Smooth muscle cell (in vitro differentiated cells): ENCODE measurements around the gene CASP12. TPM values are rescaled to one million over a fixed set of nuclear protein-coding genes. Genes with fewer than 3 reads are reported as not detected.
A peak's percentile ranks its signal among the peaks of the same experiment; 100 is the strongest.

Experiments used
- DNase-seq: peaks from one replicate; lab custom pipeline; 2025; ENCODE audit not compliant: unreplicated experiment; lab: John Stamatoyannopoulos, UW
- H2AFZ ChIP-seq: fragments of 200-600 bp; sonication (generic); 2 replicates; pipeline ENCODE4 v1.6.0; 2016; ENCODE audit warnings: antibody characterized with exemption, low read depth, mild to moderate bottlenecking
- H3F3A ChIP-seq: fragments of 200-600 bp; sonication (generic); 2 replicates; pipeline ENCODE4 v1.6.0; 2017; ENCODE audit warnings: antibody characterized with exemption, low read depth
- H3K27ac ChIP-seq: fragments of 200-600 bp; sonication (generic); 2 replicates; pipeline ENCODE4 v1.5.1; 2016; ENCODE audit warnings: low read depth, mild to moderate bottlenecking
- H3K27me3 ChIP-seq: fragments of 200-600 bp; sonication (generic); 2 replicates; pipeline ENCODE4 v1.6.1; 2016; ENCODE audit warnings: low read depth, mild to moderate bottlenecking
- H3K36me3 ChIP-seq: fragments of 200-600 bp; sonication (generic); 2 replicates; pipeline ENCODE4 v1.5.1; 2016; ENCODE audit warnings: low read depth
- H3K4me1 ChIP-seq: fragments of 200-600 bp; sonication (generic); 2 replicates; pipeline ENCODE4 v1.5.1; 2016; ENCODE audit warnings: low read depth
- H3K4me2 ChIP-seq: fragments of 200-600 bp; sonication (generic); 2 replicates; pipeline ENCODE4 v1.6.0; 2016; ENCODE audit warnings: mild to moderate bottlenecking
- H3K4me3 ChIP-seq: fragments of 200-600 bp; sonication (generic); 2 replicates; pipeline ENCODE4 v1.5.1; 2016; ENCODE audit warnings: mild to moderate bottlenecking
- H3K79me2 ChIP-seq: fragments of 200-600 bp; sonication (generic); 2 replicates; pipeline ENCODE4 v1.6.0; 2016; ENCODE audit warnings: low read depth, mild to moderate bottlenecking
- H3K9ac ChIP-seq: fragments of 200-600 bp; sonication (generic); 2 replicates; pipeline ENCODE4 v1.6.0; 2016; ENCODE audit warnings: low read depth
- H3K9me3 ChIP-seq: fragments of 200-600 bp; sonication (generic); replicated peaks from 2 replicates; pipeline ENCODE4 v1.5.1; 2016; ENCODE audit warnings: low read depth
- H4K20me1 ChIP-seq: fragments of 200-600 bp; sonication (generic); 2 replicates; pipeline ENCODE4 v1.6.0; 2016; ENCODE audit warnings: low read depth
- WGBS: methylation state at CpG from one replicate; pipeline ENCODE4 v1.1.7; 2016; ENCODE audit warnings: low lambda C conversion rate; 5-methylcytosine and 5-hydroxymethylcytosine counted together
- polyA plus RNA-seq: library from polyadenylated mRNA; unstranded; fragments of >200 nt; fragmentation: Nextera tagmentation; extraction: Ambion mirVana; gene quantifications from 2 replicates; pipeline ENCODE4 v1.2.1, GENCODE V29; 2016
- total RNA-seq: library from RNA; depleted of rRNA; stranded (reverse); fragments of >200 nt; gene quantifications from 2 replicates; pipeline ENCODE4 v1.2.3, GENCODE V29; 2014
- TF ChIP-seq, protein P1 (sequence below): fragments of 200-600 bp; sonication (generic); IDR thresholded peaks from 2 replicates; pipeline ENCODE4 v1.5.1; 2017; ENCODE audit warnings: borderline replicate concordance, mild to moderate bottlenecking, antibody characterized with exemption; ENCODE audit not compliant: insufficient read depth, poor library complexity, severe bottlenecking

The CASP12 gene
- total and polyA plus RNA-seq, 2 experiments from 2014 or later: 0.23 TPM; not detected in 1

- H3K4me2 ChIP-seq: no peak overlapping the region
- no peaks in the 10 kb centered on the region for H3K4me1 ChIP-seq
- H2AFZ ChIP-seq: no peak overlapping the region
- WGBS: 95% methylated on average over 6 of the region's 6 CpGs
- no peak overlapping the region for H3K27ac ChIP-seq
- TF ChIP-seq, protein P1, sequence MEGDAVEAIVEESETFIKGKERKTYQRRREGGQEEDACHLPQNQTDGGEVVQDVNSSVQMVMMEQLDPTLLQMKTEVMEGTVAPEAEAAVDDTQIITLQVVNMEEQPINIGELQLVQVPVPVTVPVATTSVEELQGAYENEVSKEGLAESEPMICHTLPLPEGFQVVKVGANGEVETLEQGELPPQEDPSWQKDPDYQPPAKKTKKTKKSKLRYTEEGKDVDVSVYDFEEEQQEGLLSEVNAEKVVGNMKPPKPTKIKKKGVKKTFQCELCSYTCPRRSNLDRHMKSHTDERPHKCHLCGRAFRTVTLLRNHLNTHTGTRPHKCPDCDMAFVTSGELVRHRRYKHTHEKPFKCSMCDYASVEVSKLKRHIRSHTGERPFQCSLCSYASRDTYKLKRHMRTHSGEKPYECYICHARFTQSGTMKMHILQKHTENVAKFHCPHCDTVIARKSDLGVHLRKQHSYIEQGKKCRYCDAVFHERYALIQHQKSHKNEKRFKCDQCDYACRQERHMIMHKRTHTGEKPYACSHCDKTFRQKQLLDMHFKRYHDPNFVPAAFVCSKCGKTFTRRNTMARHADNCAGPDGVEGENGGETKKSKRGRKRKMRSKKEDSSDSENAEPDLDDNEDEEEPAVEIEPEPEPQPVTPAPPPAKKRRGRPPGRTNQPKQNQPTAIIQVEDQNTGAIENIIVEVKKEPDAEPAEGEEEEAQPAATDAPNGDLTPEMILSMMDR: no peak
- H3K36me3 ChIP-seq: peaks cover 7% of the 10 kb centered on the region
- no peaks in the 10 kb centered on the region for H3F3A ChIP-seq
- H3K27me3 ChIP-seq: no peaks in the 10 kb centered on the region
- H4K20me1 ChIP-seq: no peaks in the 10 kb centered on the region
- no peak for DNase-seq
- H3K4me3 ChIP-seq: no peak overlapping the region
- no peaks in the 10 kb centered on the region for H3K79me2 ChIP-seq
- H3K9ac ChIP-seq: no peak overlapping the region
- H3K9me3 ChIP-seq: no peaks in the 10 kb centered on the region
These were observed 27.6 kb upstream of the CASP12 start for GRCh38 chr11:104925850-104926249.

GRCh38 chr11:104918113-104918824 lies 20.0 kb upstream of the CASP12 start:
- Histone ChIP-seq H3K36me3 (no peaks in the 10 kb centered on the region), H4K20me1 (no peaks in the 10 kb centered on the region), H3K27me3 (no peaks in the 10 kb centered on the region), H3K27ac (no peak overlapping the region), H3F3A (no peaks in the 10 kb centered on the region), H3K4me3 (peak overlapping the region; percentile 34), H3K4me2 (peak overlapping the region; percentile 72), H2AFZ (peak overlapping the region; percentile 85), H3K79me2 (no peaks in the 10 kb centered on the region), H3K4me1 (no peaks in the 10 kb centered on the region), H3K9me3 (no peaks in the 10 kb centered on the region), H3K9ac (no peak overlapping the region)
- no peak for DNase-seq
- TF ChIP-seq, protein P1: no peak
- 84% methylated on average over 6 of the region's 6 CpGs for WGBS

DNA sequence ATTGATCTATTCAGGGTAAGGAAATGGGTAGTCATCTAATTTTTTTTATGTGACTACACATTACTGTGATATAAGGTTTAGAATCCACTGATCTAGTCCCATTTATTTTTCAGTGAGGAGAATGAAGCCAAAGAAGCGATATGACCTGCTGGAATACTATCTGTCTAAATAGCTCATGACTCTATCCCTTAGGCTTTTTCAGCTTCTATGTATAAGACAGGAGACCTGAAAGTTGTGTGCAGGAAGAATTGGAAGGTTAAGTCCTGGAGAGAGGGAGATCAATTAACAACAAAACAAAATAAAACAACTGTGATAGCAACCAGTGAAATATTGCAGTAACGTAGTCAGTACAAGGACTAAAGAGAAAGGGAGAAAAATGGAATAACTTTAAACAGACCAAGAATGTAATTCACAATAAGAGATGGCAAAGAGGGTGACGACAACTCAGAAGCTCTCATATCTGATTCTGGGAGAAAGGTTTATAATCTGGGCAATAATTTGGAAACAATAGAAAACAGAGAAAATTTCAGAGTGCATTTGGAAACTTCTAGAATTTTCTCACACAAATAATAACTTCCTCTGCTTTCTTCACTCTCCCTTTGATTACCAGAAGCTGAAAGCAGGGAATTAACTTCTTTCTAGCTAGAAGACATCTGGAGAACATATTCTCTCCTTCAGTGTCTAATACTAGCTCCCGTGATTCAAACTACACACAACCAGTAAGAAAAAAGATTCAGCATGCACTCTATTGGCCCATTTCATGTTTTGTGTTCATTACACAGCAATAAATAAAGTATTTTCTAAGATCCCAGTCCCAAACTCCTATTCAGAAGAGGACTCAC lies 19.2 kb upstream of the CASP12 start:
- Histone ChIP-seq H3K9me3 (no peaks in the 10 kb centered on the region), H3K79me2 (no peaks in the 10 kb centered on the region), H4K20me1 (no peaks in the 10 kb centered on the region), H3K4me3 (peak overlapping the region; percentile 34), H3K4me1 (no peaks in the 10 kb centered on the region), H3F3A (no peaks in the 10 kb centered on the region), H3K9ac (no peak overlapping the region), H3K4me2 (peak overlapping the region; percentile 72), H3K27me3 (no peaks in the 10 kb centered on the region), H3K36me3 (no peaks in the 10 kb centered on the region), H3K27ac (no peak overlapping the region), H2AFZ (peak overlapping the region; percentile 85)
- TF ChIP-seq, protein P1: no peak
- no peak for DNase-seq
- WGBS: 61% methylated on average over 4 of the region's 4 CpGs
